Stimulated activated CD8-positive, alpha-beta memory T cell treated with anti-CD3 and anti-CD28 coated beads, Interleukin-7, amount 100 ng/mL, for 1 hour (primary cell): Measurements from ENCODE around the gene FBXW9.
"Not testable (repeated sequence)": the region's sequence is repeated elsewhere in the genome, so short reads cannot be mapped to it uniquely, and the experiment has no call there.

Experiments used
- DNase-seq, 2 donors: peaks; one replicate each; pipeline ENCODE4 v3.0.0-alpha.2; 2020; ENCODE audit warnings: low read depth in 2 of 2

FBXW9 gene

DNA sequence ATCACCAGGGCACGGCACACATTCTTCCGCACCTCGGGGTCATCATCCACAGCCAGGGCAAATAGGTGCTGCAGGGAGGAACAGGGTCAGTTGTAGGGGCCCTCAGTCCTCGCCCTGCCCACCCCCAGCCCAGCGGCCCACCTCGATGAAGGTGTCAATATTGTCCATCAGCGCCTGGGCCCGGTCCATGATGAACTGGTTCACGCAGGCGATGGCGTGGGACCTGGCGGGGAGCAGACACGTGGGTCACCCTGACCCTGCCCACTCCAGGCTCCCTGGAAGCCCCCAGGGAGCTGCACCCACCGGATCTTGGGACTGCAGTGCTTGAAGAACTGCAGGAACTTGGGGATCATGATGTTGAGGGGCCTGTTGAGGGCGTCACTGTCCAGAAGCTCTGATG, 18.7 kb upstream of the FBXW9 start:
- DNase-seq = no peak

DNA sequence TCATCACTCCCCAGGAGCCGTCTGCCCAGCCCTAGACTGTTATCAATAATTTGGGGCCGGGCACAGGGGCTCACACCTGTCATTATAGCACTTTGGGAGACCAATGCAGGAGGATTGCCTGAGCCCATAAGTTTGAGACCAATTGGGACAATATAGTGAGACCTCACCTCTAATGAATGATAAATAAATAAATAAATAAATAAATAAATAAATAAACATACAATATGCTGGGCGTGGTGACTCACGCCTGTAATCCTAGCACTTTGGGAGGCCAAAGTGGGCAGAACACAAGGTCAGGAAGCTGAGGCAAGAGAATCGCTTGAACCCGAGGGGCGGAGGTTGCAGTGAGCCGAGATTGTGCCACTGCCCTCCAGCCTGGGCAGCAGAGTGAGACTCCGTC, 16.9 kb upstream of the FBXW9 start:
- DNase-seq = not testable (repeated sequence)

DNA sequence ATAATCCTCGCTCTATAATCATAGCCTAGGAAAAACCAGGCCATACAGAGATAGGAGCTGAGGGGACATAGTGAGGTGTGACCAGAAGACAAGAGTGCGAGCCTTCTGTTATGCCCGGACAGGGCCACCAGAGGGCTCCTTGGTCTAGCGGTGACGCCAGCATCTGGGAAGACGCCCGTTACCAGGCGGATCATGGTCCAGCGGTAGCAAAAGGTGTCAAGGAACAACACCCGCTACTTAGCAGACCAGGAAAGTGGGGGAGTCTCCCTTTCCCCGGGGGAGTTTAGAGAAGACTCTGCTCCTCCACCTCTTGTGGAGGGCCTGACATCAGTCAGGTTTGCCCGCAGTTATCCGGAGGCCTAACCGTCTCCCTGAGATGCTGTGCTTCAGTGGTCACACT, 15.6 kb upstream of the FBXW9 start:
- not testable (repeated sequence) for DNase-seq

DNA sequence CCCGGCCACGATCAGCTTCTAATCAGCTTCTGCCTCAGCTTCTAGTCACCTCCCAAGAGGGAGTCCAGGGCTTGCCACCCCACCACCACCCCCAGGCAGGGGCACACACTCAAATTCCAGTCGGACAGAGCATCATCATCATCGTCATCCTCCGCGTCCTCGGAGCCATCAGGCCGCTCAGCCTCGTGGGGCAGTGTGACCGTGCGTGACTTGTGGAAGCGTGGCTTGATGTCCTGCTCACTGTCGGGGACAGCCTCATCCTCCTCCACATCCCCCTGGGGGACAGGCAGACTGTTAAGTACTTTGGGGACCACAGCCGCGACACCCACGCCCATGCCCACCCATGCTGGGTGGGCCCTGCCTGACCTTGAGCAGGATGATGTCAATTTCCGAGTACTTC, 14.8 kb upstream of the FBXW9 start:
- no peak for DNase-seq

DNA sequence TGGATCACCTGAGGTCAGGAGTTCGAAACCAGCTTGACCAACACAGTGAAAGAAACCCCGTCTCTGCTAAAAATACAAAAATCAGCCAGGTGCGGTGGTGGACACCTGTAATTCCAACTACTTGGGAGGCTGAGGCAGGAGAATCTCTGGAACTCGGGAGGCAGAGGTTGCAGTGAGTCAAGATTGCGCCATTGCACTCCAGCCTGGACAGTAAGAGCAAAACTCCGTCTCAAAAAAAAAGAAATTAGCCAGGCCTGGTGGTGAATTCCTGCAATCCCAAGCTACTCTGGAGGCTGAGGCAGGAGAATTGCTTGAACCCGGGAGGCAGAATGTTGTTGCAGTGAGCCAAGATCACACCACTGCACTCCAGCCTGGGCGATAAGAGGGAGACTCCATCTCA, 12.2 kb upstream of the FBXW9 start:
- DNase-seq = no peak

DNA sequence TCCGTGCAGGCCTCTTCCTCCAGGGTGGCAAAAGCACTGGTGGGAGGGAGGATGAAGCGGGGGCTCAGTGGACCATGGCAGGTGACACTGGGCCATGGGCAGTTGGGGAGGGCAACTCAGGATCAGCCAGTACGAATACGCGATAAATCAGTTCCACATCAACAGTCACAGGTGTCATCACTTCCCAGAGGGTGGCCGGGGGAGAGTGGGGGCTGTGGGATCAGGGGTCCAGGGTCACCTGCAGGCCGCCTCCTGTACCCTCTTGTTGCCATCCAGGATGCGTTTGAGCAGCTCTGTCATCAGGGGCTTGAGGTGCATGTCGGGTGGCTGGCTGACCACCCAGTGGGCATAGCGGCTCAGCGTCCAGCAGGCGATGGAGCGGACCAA, 9.9 kb upstream of the FBXW9 start:
- DNase-seq = no peak

DNA sequence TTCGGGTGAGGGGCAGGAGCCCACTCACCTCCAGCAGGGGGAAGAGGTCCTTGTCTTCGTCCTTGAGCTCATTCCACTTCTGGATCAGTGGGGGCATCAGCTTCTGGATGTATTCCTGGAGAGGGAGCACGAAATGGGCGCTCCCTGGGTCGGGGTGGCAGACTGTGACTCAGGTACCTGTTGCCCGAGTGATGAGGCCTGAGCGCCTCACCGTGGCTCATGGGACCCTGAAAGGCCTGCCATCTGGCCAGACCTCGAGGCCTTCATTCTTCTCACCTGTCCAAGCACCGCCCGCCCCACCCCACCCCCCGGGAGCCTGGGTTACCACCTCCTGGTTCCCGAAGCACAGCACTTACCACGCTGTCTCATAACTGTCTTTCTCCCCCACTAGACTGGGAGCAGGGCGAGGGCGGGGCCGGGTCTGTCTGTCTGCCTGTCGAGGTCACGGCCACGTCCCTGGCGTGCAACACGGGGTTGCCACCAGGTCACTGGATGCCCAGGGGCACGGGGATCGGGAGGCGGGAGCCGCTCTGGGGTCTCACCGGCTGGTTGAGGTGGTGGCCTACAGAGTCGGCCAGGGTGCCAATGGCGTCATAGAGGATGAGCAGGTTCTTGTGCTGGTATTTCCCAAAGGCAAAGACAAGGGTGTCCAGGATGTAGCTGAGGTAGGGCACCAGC, 9.4 kb upstream of the FBXW9 start:
- no peak for DNase-seq

DNA sequence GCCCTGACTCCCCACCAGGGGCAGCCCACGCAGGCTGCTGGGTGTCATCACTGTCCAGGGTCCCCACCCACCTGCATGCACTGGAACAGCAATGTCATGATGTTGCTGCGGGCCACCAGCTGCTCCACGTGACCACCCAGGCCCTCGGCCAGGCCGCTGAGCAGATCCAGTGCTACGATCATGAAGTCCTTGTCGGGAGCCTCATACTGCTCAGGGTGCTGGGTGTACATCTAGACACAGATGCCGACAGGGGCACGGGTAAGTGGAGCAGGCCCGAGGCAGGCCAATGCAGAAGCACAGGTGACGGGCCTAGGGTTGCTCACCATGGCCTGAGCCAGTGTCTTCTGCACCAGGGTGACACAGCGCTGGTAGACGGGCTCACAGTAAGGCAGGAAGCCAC, 8.7 kb upstream of the FBXW9 start:
- DNase-seq = no peak

DNA sequence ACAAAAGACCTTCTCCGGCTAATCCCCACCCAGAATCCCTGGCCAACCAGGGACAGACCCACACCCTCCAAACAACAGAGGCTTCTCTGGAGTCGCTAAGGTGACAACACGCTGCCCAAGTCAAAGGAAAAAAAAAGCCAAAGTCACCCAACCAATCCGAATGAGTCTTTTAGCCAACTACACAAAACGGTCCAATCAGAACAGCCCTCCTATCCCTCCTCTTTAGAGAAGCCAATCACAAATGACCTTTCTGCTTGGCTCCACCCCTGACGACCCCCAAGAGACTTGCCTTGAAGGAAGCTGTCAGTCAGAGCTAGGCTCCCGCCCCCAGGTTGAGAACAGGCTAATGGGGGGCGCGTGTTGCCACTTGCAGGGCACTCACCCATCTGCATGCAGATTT, 6.6 kb upstream of the FBXW9 start:
- DNase-seq = no peak

DNA sequence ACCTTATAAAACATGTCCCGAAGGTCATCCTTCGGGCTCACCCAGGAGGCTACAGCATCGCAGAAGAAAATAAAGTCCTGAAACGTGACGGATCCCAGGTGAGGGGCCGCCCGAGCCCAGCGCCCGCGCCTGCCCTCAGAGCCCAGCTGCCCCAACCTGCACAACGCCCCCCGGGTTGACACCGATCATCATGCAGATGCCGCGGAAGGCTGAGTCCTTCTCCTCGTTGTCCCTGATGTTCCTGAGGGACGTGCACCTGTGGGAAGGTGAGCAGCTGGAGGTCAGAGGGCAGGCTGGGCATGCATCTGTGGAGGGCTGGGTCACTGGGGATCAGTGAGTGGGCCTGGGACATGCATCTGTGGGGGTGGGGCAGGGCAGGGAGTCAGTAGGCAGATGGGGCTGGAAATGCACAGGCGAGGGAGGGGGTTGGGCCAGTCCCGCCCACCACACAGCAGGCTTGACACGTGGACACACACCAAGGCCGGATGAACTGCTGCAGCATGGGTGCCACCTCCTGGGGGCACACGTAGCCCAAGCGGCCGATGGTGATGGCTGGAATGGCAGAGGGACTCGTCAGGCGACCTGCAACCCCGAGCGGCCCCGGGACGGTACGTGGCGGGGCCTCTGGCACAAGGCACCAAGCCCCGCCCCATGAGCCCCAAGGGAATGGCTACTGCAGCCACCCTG, 5.3 kb upstream of the FBXW9 start:
- DNase-seq = no peak

DNA sequence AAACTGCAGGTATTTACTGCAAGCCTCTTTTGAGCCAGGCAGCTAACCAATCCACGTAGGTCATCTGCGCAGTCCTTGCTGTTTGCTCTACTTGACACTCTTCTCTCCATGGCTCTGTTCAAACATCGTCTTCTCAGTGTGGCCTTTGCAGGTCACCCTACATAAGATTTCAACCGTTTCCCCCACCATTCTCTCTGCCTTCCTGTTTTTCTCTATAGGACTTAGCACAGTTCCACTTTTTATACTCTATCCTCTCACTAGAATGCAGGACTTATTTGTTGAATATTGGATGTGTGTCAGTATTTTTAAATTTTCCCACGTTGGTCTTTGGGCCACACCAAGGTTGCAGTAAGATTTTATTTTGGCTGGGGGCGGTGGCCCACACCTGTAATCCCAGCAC, 1.7 kb upstream of the FBXW9 start:
- no peak for DNase-seq

DNA sequence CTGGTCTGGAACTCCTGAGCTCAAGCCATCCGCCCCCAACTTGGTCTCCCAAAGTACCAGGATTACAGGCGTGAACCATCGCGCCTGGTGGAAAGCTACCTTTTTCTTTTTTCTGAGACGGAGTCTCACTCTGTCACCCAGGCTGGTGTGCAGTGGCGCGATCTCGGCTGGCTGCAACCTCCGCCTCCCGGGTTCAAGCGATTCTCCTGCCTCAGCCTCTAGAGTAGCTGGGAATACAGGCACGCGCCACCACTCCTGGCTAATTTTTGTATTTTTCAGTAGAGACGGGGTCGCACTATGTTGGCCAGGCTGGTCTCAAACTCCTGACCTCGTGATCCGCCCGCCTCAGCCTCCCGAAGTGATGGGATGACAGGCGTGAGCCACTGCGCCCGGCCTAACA, 994 bp upstream of the FBXW9 start:
- DNase-seq = not testable (repeated sequence)

DNA sequence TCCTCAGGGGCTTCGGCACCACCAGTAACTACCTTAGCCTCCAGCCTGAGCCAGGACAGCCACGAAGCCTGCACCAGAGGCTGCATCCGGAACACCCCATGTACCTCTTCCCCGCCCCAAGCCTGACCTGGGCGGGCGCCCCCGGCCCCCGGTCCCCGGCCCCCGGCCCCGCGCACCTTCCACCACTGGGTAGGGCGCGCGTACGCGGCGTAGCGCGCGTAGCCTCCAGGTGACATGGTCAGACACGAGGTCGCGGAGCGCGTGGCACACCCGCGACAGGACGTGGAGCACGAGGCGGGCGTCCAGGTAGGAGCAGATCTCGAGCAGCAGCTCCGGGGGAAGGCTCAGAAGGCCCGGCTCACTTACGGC, 450 bp downstream of the FBXW9 start:
- no peak for DNase-seq

DNA sequence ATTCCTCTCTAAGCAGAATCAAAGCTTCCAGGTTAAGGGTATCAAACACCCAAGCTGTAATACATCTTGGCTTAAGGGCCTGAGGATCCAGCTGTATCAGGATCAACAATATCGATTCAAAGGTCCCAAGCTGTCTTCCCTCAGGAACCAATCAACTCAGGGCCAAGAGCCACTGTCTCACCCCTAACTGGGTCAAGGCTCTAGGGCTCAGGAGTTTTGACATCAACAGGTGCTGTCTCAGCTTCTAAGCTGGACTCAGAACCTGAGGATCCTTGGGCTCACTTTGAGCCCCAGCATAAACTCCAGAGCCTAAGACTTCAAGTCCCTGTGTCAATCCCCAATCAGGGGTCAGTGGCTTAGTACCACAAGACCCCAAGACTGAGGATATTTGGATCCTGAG, 917 bp downstream of the FBXW9 start:
- DNase-seq = no peak

DNA sequence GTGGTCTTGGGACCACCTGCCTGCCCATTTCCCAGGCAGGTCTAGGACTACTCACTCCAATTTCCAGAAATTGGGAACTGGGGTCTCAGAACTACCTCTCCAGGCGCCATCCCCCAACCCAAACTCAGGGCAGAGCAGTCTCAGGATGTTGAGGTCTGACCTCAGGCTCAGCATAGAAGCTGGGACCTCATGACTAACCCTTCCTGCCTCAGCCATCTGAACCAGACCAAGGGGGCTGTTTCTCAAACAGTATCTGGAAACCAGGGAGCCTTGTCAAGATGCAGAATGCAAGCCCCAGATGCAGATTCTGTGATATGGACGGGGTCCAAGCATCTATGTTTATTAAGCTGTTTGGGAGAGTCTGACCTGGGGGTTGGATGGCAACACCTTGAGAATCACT, 1.3 kb downstream of the FBXW9 start:
- DNase-seq = no peak

DNA sequence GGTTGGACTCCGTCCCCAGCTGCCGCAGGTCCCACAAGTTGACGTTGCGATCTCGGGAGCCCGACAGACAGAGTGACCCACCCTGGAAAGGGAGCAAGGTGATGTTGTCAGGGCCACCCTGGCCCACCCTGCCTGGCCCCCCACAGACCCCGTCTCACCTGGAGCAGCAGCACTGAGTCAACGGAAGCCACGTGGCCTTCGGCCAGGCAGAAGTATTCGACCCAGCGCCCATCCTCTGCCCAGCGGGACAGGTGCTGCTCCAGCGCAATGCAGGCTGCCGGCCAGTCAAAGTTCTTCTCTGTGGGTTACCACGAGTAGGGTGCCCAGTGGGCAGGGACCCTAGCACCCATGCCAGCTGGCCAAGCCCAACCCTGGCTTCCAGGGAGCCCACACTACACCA, 1.8 kb downstream of the FBXW9 start:
- no peak for DNase-seq

DNA sequence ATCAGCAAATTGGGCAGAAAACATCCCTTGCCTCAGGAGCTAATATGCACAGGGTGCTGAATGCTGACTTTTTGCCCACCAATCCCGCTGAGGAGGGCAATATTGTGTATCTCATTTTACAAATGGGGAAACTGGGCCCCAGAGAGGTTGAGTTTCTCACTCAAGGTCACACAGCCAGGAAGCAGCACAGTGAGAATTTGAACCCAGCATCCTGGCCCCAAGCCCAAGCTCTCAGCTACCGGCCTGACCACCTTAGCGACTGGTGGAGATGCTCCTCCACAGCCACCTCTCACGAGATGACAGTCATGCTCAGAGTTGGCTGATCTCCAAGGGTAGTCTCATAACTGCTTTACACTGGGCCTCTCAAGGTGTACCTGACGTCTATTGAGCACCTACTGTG, 3.5 kb downstream of the FBXW9 start:
- DNase-seq = no peak

DNA sequence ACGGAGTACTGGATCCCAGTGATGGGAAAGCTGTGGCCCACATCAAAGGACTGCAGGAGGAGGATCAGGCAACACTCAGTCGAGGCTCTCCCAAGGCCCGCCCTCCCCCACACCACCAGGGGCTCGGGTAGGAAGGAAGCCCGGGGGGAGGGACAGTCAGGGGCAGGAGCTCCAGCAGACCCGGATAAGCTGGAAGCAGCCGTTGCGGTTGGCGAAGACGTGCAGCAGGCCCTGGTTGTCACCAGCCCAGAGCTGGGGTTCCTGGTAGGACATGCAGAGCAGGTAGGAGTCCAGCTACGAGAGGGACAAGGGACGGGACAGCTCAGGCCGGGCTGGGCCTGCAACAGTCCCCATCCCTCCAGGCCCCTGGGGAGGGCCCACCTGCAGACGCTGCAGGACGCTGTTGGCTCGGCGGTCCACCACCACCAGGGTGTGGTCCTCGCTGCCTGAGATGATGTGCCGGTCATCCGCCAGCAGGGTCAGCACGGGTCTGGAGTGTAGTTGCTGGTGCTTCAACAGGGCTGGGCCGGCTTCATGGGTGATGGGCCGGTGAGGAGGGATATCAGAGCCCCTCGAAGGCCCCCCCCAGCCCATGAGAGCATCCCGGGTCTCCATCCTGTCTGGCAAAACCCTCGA, 6.7 kb downstream of the FBXW9 start:
- DNase-seq = no peak

DNA sequence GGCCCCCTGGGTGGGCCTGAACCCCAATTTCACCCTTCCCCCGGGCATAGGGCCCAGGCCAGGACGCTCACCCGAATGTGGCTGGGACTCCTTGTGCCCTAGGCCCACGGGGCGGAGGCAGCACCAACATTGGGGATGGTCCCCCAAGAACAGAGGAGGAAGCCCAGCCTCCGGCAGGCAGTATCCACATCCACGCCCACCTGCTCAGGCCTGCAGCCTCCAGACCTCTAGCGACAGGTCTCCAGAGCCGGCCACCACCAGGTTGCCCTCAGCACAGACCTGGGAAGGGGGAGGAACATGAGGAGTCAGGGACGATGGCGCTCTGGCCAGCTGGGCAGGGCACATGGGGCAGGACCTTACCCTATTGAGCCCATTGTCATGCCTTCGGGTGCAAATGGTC, 7.4 kb downstream of the FBXW9 start:
- DNase-seq = no peak

DNA sequence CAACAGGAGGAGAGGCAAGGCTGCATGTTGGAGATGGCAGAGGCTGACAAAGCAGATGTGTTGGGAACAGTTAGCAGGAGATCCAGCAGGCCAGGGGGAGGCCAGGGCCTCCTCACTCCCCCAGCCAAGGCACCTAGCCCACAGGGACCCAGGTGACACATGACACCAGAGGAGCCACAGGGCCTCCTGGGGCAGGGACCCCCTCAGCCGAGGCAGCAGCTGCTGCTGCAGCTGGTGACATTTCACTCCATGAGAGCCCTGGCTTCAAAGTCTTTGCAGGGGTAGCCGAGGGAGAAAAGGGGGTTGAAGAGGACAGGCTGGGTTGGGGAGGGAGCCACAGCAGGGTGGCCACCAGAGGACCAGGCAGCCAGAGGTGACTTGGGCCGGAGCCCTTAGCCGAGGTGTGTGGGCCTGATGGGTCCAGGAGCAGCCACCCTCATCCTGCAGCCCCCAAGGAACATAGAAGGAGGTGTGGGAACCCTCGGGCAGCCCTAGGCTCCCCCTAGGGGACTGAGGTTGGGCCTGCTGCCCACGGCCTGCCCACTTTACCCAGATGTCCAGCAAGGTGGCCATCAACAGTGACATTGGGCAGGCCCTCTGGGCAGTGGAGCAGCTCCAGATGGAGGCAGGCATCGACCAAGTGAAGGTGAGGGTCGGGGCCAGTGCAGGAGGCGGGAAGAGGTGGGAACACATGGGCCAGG, 8.8 kb downstream of the FBXW9 start, which contains the start of gene GNG14:
Gene GNG14 (plus strand): TSS at position 503 of the 701 bp plus-strand sequence. CDS start 51 bp downstream, at position 554.
- no peak for DNase-seq

DNA sequence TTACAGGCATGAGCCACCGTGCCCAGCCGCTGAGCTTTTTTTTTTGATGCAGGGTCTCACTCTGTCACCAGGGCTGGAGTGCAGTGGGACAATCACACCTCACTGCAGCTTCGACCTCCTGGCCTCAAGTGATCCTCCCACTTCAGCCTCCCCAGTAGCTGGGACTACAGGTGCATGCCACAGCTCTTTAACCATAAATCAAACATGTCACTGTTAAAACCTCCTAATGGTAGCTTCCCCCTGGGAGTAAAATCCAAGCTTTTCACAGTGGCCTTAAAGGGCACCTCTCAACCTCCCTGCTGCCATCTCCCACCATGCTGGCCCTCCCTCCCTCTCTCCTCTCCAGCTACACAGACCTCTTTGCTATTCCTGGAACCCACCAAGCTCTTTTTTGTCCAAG, 10.6 kb downstream of the FBXW9 start:
- no peak for DNase-seq

DNA sequence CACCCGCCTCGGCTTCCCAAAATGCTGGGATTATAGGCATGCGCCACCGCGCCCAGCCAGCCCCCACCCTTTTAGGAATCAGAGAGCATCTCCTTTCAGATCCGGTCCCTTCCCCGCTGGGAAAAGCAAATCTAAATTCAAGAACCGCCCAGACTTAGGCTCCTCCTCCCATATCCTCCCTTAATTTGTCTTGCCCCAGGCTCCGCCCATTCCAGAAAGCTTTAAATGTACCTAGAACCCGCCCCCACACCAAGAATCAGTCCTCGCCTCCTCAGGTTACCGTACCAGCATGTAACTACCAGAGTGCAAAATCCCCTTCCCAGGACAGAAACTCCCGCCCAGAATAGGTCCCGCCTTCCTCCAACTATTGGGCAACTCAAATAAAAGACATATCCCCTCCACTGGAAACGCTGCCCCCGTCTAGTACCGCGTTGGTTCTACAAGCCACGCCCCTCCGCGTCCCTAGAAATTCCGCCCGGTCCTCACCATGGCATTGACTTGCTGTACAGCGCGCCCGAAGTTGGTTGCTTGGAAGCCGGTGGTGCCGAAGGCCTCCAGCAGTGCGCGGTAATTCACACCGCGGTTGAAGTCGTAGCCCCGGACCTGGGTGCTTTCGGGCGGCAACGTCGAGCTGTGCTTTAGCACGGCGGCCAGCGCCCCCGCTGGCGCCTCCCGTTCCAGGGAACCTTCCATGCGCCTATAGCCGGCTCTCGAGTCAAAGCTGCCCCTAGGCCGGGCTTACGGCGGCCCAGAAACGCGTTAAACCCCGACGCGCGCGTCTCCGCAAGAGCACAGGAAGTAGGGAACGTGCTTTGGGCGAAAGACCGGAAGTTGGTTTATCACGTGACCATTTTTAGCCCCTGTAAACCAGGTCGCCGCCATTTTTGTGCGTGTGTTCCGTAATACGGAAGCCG, 15.1 kb downstream of the FBXW9 start, which contains the start of gene DHPS:
Gene DHPS (minus strand): TSS at position 807 of the 914 bp plus-strand sequence. CDS start 114 bp downstream, at position 693.
- DNase-seq = peak; percentile 71 to 75
